GM21367 (cell line): ENCODE results near the gene PRKN.

Experiments
- ATAC-seq: cut with Tn5 transposase; IDR thresholded peaks from one replicate; pipeline ENCODE4 v1.9.1; 2021; ENCODE audit not compliant: unreplicated experiment

The PRKN gene

DNA sequence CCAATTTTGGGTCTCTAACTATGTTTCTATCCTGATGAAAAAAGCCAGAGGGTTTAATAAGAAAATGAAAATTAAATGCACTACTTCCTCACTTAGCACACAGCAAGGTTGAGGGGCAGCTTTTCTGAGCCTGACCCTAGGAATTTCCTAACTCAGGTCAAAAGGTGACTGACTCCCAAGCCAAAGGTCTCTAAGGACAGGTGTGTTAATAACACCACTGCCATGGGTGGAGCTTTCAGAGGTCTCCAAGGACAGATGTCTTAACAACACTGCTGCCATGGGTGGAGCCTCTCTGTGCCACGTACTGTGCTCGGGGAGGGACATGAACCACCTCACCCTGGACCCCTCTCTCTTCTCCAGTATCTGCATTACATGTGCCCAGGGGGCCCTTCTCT, 339.2 kb downstream of the PRKN start:
- ATAC-seq, result no peak

DNA sequence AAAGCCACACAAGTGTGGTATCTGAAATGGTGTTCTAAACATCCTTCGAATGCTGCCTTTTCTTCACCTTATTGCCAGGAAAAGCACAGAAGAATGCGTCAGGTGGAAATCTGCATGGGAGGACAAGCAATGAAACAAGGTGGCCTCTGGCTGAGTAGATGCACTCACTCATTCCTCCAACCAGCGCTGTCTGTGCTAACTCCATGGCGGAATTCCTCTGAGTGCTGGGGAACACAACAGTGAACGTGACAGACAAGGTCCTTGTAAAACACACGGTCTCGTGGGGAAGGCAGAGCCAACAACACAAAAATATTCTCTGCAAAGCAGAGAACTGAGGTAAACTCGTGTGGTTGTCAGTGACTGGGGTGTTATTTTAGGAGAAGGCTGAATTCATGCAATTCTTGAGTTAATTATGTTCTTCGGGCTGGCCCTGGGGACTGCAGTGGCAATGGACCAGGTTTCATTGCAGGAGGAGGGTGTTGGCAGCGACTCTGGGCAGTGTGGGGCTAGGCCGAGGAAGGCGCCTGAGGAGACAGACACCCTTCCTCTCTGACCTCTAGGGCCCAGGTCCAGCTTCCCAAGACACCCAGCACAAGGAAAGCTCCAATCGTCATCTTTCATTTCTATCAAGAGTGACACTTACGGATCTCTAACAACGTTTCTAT, 339.7 kb downstream of the PRKN start:
- ATAC-seq, result no peak

DNA sequence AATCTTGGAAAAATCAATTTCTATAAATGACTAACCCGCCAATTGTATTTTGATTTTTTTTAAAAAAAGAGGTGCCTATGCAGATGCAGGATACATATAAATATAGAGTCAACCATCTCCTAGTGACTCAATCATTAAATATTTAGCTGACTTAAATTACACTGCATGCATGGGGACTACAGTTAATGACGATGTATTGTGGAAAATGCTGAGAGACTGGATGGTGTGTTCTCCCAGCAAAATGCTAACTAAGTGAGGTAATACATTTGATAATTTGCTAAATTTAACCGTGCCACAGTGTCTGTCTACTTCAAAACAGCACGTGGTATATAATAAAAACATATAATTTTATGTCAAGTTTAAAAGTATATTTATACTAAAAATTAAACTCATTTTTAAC, 341.6 kb downstream of the PRKN start:
- ATAC-seq, result no peak

DNA sequence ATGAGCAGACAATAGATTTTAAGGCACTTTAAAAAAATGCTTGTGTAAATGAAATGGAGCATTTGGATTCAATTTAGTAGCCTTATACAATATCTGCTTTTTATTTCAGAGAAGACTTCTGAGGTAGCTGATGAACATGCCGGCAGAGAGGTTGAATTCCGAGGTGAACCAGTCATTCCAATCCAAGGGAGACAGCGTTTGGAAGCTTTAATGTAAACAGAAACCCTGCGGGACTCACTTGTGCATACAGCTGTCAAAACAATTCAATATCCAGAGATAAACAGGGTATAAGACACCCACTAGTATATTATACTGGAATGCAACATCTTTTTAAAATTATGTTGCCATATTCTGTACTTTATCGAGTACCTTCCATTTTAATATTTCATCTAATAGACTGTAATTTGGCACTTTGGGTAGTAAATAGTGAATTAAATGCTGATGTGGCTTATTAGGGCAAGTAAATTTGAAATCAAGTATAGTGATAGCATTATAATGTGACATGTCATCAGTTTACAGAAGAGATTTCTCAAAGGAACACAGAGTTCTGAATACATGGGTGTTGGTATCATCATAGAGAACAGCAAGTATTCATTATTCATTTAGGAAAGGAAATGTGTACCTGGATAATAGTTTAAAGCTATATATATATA, 347.7 kb downstream of the PRKN start:
- ATAC-seq, result no peak

DNA sequence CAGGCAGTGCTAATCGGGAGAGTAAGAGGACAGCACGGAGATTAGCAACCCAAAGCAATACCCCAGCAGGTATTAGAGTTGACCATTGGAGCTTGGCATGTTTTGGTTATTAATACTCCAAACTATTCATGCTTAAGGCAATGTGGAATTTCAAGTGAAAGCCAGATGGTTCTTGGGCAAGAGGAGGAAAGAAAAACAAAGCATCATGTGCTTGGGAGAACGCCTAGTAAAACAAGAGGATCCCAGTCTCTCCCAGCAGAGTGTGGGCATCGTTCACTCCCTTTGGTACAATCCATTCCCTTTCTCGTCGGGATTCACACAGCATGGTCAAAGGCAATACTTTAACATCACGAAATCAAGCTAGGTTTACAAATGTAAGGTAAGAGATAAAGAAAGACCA, 349.8 kb downstream of the PRKN start:
- ATAC-seq, result no peak

DNA sequence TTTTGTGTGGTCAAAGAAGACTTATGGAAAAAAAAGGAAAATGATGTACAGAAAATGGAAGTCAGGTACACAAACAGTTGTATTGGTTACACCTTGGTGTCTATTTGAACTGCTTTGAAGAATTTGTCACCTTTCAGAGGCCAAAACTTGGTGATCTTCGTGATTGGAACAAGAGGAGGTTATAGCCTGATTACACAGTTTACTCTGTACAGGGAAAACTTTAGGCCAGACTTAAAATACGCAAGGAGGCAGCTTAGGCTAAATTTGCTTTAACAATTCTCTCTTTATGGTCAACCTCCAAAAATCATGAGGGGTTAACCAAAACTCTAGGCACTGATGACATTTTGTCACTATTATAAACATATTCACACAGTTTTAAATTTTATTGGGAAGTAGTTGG, 353.7 kb downstream of the PRKN start:
- ATAC-seq, result no peak

DNA sequence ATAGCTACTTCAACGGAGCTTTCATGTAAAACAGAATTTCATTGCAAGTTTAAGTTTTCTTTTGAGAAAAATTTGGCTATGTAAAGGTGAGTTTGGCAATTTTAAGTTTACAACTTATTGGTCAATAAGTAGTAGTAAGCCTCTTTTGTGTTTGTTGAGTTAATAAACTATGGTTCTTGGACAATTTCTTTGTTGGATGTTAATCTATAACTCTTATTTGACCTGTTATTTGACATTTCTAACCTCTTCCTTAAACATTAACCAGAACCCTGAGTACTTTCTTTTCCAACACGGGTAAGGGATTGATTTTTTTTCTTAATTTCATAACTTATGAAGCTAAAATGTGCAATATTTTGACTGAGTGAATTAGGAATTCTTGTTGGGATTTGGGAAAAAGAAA, 354.4 kb downstream of the PRKN start:
- ATAC-seq, result no peak

DNA sequence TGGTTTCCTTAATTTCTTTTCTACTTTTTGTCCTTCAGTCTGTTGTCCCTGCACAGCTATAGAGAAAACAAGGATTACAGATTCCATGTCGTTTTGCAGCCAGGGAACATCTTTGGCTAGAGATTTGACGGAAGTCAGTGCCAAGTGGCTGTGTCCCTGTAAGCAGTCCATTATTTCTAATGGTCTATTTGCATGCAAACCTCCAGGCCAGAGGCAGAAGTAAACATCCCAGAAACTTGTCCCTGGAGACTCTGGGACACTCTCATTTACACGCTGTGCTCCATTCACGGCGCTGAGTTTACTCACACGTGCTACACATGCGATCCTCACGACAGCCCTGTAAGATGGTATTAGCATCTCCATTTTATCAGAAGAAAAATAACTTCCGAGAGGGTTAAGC, 355.5 kb downstream of the PRKN start:
- no peak for ATAC-seq

DNA sequence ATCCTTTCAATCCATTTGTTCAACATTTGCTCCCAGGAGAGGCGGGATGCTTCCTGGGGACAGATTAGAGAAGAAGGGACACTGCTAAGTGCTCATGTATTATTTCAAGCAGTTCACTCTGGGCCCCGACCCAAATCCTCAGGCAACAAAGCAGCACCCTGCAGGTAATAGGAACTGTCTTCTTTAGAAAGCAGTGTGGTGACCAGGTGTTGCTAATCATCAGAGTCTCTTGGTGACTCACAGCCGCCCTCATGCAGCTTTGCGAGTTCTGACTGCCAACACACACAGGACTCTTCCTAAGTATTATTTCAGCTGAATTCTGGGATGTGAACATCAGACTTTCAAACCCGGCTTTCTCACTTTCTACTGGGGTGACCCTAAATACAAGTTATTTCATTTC, 356.4 kb downstream of the PRKN start:
- no peak for ATAC-seq

DNA sequence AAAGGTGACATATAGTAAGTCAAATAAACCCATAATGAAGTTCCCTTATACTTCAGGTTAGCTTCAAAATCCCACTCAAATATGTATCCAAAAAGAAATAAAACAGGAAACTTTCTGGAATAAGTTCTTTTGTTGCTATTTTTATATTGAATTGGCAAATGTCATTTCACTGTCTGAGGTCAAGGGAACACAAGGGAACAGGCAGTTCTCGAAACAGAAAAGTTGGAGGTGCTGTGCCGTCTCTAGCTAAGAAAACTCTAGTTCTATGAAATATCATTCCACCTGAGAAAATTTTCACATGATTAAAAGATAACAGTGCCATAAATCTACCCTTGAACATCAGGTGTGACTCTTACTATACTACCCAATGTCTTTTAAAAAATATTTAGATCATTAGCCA, 358.5 kb downstream of the PRKN start:
- ATAC-seq, result no peak

DNA sequence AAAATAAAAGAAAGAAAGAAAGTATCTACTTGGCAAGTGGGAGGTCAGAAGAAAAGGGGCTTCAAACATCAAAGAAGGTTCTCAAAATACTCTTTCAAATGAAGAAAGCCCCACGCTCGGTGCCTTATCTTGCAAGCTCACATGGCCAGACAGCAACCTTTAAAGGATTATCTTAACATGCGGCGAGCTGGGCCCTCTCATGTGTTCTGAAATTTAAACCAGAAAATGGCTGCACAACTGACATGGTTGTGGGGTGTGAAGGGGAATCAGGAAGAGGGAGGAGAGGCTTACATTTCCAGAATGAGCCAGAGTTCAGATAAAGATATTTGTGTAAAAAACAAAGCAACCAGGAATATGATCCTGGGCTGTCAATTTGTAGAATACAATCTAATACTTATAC, 363.1 kb downstream of the PRKN start:
- ATAC-seq, result no peak

DNA sequence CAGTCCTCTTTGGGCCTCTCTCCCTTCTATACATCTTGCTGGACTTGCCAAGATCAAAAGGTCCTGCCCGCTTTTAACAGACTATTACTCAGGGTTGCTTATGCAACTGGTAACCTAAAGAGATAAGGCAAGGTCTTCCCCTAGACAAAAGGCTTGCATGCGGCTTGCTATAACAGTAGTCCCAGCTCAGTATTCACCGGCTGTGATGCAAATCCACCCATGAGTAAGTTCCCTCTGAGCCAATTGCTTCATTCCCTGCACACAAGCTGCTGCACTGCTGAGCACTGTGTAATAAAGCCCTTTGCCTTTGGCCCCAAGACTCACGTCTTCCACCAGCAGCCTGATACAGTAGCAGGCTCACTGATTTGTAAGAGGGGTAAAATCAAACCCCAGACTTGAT, 363.8 kb downstream of the PRKN start:
- no peak for ATAC-seq

DNA sequence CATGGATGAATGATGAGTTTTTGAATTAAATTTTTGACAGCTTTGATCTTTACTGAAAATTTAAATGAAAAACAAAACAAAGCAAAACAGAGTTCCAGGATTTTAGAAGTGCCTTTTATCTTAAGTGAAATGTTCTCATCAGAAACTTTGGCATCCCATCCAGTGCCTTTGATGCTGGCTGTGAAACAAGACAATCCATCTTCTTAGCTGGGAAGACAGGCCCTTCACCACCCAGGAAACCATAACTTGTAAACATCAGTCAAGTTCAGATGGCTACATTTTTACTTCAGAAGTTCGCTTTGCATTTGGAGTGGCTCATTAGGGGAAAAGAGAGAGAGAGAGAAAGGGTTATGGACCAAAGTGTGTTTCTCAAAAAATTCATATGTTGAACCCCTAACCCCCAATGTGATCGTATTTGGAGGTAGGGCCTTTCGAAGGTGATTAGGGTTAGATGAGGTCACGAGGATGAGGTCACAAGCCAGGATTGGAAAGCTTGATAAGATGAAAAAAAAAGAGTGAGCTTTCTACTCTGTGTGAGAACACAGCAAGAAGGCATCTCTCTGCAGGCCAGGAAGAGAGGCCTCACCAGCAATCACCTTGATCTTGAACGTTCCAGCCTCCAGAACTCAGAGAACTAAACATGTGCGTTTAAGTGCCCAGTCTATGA, 366.5 kb downstream of the PRKN start:
- no peak for ATAC-seq

DNA sequence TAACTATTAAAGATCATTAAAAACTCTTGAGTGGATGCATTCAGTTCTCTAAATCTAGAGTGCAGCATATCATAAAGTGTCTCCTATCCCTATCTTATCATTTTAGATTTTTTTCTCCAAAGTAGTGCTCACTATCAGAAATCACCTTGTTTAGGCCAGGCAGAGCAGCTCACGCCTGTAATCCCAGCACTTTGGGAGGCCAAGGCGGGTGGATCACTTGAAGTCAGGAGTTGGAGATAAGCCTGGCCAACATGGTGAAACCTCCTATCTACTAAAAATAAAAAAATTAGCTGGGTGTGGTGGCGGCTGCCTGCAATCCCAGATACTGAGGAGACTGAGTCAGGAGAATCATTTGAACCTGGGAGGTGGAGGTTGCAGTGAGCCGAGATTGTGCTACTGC, 368.9 kb downstream of the PRKN start:
- ATAC-seq, result no peak

DNA sequence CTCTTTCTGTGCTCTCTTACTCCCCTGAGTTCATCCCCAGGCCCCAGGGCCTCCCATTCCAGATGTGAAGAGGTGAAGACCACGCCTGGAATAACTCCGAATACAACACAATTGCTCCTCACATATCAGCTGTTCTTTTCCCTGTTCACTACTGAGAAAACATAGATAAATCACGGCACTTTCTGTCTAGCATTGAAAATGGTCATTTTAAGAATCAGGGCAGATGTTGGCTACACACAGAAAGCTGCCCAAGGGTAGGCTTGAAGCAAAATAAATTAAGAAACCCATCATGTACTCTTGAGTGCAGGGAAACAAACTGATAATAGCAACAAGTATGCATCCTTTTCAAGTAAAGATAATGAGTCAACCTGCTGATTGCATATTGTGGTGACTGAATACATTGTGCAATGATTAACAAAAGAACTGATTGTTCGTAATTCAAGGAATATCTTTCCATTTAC, 382.5 kb downstream of the PRKN start:
- ATAC-seq, result no peak

DNA sequence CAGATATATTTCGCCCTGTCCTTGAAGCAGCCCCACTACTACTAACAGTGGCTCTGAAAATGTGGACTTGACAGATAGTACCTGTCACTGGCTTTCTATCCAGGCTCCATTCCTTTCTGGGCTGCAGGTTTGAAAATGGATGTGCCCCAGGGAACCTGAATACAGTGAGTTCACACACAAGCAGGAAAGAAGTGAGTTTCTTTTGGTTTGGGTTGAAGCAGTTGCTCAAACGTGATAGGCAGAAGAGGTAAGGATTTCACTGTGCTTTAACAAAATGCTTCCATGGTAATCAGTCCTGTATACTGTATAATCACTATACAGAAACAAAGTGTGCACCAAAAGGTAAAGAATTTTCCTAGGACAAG, 382.9 kb downstream of the PRKN start:
- ATAC-seq, result no peak

DNA sequence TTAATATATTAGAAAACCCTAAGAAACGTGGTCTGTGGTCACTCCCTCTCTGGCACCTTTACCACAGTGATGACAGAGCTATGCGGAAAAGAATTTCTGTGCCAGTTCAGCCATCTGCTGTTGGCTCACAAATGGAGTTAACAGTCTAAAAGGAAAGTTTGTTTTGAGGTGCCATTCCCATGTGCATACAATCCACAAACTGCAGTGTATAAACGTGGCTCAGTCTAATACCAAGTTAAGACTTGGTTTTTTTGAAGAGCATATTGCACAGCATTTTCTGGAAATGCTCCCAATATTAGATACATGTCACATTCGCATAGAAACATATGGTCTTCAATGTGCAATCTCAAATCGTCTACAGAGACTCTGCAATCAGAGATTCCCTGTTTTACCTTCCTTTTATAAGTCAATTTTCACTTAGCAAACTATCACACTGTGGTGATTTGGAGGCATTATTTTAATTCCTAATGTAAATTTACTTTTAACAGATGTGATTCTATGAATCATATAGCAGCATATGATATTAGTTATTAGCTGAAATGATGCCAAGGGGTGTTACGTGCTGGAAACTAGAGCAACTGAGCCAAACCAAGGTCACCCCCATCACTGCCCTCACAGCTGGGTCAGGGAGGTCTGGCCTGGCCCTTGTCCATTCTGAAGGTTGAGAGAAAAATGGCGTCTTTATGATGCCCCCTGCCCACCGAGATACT, 383.5 kb downstream of the PRKN start:
- no peak for ATAC-seq

DNA sequence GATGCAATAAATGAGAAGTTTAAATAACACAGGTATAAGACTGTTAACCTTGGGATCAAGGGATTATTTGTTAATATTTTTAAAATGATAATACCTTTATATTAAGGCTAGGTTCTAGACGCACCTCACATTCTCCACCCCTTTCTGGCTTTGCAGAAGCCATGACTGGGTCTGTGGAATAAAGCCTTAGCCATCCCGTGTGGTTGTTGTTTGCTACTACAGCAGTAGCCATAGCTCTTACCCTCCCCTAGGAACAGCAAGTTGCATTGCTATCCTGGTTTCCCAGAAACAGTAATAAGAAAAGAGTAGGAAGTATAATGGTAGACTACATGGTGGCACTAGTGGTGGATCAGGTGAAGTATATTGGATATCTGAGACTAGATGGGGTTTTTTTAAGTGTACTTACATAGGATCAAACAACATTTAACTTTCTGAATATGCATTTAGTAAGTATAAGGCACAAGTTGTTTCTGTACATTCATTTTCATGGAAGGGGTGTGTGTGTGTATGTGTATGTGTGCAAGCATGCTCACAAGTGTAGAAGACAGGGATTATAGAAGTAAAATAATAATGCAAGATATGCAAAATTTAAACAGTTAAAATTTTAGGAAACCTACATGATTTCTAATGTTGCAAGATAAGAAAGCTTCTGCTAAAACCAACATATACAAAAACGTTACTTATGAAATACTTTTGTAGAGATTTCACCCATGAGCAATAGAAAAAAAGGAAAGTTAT, 384.2 kb downstream of the PRKN start:
- ATAC-seq, result no peak

DNA sequence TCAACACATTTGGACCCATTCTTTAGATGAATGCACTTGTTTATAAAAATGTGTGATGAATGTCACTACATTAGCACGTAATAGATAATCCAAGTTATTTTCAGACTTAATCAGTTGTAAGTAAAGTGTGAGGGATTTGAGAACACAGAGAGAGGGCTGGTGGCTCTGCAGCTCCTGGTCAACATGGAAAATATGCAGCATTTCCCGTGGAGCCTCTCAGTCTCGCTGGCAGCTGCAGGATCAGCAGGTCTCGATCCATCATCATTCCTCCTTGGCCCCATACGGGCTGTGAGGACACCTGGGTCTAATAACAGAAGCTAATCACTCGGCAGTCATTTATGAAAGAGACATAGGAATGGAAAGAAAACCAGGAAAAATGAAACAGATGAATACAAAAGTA, 390.2 kb downstream of the PRKN start:
- ATAC-seq, result no peak

DNA sequence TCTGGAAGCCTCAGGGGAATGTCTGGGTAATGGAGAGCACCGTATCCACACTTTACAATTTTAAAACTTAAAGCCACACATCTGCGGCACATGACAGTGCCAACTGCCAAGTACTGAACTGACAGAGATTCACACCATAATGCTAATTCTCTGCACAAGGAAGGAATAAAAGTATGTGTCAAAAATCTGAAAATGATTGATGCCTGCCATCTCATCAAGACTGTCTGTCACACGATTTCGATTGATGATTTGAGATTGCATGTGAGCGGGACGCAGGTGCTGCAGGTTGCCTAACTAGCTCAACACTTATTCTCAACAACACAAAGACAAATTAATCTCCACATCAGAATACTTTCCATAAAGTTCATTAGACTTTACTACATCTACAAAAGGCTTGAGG, 391.2 kb downstream of the PRKN start:
- ATAC-seq, result no peak

DNA sequence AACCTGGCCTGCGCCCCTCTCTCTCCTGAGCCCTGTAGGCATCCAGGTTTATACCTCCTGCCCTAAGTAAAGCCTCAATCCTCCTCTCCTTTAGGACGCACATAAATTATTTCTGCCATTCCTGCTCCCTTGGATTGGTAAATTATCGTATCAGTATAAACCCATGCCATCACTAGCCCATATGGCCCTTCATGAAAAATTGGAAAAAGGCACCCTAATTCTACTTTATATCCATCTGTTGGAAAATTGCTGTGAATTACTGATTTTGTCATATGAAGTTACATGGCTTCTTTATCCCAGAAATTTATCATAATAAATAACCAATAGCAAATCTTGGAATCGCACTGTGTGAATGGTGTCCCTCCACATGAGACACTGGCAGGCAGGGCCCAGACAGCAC, 395.2 kb downstream of the PRKN start:
- no peak for ATAC-seq
